HG03520 (cell line): Measurements from ENCODE around the gene ZYG11B.
"Not testable (repeated sequence)": the region's sequence is repeated elsewhere in the genome, so short reads cannot be mapped to it uniquely, and the experiment has no call there.

Experiments used
- ATAC-seq: cut with Tn5 transposase; IDR thresholded peaks from one replicate; pipeline ENCODE4 v1.9.1; 2021; ENCODE audit warnings: mild to moderate bottlenecking, moderate library complexity; ENCODE audit not compliant: unreplicated experiment

Gene ZYG11B

DNA sequence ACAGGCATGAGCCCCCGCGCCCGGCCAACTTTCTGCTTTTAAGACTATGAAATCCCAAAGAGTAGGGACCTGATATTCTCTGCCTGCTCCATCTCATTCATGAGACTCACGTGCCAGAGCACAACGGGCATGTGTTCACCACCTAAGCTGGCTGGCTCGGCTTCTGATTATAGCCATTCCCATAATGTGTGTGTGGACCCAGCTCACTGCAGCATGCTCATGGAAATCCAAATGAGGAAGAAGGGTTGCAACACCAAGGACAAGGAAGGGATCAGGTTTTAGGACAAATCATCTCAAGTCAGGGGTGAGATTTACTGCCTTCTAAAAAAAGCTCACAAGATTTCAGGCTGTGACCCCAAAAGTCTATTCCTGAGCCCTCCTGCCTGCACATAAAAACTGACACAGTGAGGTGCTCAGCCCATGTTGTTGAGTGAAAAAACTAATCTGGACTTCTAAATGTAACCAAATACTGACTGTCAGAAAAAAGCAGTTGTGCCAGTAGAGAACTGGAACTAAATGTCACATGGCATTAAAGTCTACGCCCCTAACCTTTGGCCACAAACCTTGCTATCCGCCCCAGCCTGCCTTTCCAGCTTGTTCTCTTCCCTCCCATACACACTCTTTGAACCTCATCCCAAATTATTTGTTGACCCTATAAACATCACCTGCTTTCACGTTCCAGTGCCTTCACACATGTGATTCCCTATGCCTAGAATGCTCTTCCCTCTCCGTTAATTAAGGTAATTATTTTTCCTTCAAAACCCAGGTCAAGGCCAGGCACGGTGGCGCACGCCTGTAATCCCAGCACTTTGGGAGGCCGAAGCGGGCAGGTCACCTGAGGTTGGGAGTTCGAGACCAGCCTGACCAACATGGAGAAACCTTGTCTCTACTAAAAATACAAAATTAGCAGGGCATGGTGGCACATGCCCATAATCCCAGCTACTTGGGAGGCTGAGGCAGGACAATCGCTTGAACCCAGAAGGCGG, 19.0 kb upstream of the ZYG11B start:
- no peak for ATAC-seq

DNA sequence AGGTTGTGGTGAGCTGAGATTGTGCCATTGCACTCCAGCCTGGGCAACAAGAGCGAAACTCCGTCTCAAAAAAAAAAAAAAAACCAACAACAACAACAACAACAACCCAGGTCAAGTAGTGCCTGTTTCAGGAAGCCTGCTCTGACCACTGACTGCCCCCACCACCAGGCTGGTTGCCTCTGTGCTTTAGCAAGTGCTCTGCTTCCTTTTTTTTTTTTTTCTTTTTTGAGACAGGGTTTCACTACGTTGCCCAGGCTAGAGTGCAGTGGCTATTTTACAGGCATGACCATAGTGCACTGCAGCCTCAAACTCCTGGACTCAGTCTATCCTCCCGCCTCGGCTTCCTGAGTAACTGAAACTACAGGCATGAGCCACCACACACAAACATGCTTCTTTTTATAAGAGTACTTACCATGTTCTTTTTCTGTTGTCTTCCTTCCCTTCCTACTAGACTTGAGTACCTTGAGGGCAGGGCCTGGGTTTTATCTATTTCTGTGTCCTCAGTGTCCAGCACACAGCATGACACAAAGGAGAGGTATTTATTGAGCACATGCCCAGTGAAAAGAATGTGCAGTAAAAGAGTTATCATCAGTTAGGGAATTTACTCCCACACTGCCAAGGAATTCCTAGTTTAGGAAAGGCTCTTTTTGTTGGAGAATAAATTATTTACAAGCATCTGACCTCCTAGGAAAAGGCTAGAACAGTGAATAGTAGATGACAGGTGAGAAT, 18.2 kb upstream of the ZYG11B start:
- ATAC-seq, result no peak

- ATAC-seq, result no peak
Measured at GRCh38 chr1:52709016-52709415, 17.2 kb upstream of the ZYG11B start.

DNA sequence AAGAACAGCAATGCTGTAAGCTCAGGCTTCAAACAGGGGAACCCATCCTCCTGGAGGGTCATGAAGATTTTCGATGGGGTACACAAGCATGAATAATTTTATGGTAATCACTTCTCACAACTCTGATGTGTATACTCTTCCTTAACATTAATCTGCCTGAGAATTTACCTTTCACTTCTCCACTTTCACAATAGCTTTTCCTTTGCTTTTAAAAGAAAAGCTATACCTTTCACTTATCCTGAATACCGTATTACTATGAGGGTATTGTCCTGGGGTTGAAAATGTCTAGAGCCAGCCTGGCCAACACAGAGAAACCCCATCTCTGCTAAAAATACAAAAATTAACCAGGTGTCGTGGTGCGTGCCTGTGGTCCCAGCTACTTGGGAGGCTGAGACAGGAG, 12.7 kb upstream of the ZYG11B start:
- no peak for ATAC-seq

DNA sequence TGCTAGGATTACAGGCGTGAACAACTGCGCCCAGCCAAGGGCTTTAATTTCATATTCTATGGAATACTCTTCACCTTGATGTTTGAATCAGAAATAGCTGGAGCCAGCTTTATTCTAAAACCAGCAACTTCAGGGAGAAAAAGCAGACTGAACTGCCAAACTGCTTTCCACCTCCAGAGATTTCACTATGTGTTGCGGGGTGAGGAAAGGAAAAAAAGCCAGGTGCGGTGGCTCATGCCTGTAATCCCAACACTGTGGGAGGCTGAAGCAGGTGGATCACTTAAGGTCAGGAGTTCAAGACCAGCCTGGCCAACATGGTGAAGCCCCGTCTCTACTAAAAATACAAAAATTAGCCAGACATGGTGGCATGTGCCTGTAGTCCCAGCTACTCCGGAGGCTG, 11.0 kb upstream of the ZYG11B start:
- not testable (repeated sequence) for ATAC-seq

- ATAC-seq, result no peak
Measured at GRCh38 chr1:52723260-52723659, 3.0 kb upstream of the ZYG11B start.

DNA sequence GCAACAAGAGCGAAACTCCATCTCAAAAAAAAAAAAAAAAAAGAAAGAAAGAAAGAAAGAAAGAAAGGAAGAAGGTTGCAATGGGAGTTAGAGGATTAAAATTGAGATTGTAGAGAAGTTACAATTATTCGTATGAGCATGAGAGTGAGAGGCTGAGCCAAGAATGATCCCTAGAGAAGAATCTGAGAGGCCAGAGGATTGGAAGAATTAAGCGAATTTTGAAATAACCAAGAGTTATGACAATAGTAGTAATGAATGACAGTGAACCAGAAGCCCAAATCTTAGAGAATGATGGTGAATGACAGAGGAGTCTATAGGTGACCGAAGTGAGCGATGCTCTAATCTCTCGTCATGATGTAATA, 369 bp upstream of the ZYG11B start:
- ATAC-seq, result no peak

- ATAC-seq, result no peak
Measured at GRCh38 chr1:52727114-52727586, 897 bp downstream of the ZYG11B start.

- ATAC-seq, result no peak
Measured at GRCh38 chr1:52727956-52728656, 1.9 kb downstream of the ZYG11B start.

DNA sequence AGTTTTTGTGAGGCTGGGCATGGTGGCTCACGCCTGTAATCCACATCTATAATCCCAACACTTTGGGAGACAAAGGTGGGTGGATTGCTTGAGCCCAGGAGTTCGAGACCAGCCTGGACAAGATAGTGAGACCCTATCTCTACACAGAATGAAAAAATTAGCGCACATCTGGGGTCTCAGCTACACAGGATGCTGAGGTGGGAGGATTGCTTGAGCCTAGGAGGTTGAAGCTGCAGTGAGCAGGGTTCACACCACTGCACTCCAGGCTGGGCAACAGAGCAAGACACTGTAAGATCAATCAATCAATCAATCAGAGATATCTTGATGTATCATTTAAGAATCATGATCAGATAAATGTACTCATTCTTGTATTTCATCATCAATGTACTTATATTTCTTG, 7.1 kb downstream of the ZYG11B start:
- ATAC-seq, result no peak

DNA sequence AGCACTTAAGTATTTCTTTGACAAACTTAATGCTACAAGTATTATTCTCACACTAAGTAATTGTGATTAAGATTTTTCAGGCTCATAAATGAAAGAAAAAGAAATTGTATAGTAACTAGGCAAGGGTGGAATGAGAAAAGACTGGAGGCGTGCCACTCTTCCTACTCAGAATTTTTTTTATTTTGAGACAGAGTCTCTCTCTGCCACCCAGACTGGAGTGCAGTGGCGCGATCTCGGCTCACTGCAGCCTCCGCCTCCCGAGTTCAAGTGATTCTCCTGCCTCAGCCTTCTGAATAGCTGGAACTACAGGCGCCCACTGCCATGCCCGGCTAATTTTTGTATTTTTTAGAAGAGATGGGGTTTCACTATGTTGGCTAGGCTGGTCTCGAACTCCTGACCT, 9.1 kb downstream of the ZYG11B start:
- ATAC-seq, result not testable (repeated sequence)

DNA sequence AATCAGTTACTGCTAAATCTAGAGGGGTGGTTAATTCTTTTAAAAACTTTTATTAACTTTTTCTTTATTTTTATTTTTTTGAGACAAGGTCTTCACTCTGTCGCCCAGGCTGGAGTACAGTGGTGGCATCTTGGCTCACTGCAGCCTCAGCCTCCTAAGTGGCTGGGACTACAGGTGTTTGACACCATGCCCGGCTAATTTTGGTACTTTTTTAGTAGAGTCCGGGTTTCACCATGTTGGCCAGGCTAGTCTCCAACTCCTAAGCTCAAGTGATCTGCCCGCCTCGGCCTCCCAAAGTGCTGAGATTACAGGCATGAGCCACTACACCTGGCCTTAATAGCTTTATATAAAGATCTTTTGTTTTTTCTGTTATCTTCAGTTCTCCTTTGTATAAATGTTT, 11.9 kb downstream of the ZYG11B start:
- no peak for ATAC-seq

DNA sequence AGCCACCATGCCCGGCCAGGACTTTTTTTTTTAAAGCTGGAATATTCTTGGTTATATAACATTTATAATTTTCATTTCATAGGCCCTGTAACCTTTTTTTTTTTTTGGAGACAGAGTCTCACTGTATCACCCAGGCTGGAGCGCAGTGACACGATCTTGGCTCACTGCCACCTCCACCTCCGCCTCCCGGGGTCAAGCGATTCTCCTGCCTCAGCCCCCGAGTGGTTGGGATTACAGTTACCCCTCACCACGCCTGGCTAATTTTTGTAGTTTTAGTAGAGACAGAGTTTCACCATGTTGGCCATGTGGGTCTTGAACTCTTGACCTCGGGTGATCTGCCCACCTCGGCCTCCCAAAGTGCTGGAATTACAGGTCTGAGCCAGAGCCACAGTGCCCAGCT, 12.6 kb downstream of the ZYG11B start:
- ATAC-seq, result no peak

DNA sequence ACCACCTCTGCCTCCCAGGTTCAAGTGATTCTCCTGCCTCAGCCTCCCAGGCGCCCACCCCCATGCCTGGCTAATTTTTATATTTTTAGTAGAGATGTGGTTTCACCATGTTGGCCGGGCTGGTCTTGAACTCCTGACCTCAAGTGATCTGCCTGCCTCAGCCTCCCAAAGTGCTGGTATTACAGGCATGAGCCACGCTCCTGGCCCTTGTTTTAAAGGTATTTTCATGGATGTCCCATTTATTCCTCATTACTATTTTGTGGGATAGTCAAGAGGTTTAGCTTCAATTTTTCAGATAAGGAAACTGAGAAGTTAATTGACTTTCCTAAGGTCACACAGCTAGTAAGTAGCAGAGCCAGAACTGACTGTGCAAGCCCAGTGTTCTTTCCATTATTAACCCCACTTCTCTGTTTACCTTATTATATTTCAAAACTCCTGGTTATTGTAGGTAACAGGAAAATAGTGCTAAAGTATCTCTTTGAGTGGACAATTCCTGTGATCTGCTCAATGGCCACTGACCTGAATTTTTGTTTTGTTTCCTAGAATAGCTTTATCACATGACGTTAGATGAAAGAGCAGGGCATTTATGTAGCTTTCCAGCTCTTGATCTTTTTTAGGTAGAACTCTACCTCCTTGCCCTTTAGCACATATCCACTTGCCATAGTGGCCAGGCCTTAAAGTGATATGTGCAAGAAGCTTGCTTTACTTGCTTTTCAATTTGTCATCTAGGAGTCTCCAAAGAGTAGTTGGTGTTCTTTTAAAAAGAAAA, 13.6 kb downstream of the ZYG11B start:
- ATAC-seq, result no peak

DNA sequence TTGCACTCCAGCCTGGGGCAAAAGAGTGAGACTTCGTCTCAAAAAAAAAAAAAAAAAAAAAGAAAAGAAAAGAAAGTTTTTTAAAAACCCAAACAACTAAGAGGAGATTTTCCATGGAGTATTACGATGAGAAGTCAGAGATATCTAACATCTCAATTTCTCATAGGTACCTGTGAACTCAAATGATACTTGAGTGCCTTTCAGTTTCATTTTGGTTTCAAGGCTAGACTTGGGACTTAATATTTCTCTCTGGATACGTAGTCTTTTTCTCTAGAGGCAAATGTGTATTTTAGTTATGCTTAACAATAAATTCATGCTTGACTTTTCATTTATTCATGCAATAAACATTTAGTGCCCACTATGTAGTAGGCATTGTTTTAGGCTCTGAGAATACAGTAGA, 15.0 kb downstream of the ZYG11B start:
- no peak for ATAC-seq

GRCh38 chr1:52746189-52746588, 19.9 kb downstream of the ZYG11B start:
- ATAC-seq, result no peak

DNA sequence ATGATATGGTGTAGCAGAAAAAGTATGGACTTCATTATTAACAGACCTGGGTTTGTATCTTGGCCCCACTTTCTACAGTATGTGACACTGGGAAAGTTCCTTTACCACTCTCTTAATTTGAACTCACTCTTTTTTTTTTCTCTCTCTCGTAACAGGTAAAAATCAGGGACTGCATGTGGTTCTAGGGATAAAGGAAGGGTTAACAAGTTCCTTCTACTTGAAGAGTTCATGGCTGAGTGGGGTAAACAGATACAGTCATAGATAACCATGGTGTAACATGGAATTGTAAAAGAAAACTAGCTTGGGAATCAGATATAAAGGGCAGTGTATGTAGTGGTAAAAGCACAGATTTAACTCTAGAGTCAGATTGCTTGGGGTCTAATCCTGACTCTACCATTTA, 21.2 kb downstream of the ZYG11B start:
- ATAC-seq, result no peak

DNA sequence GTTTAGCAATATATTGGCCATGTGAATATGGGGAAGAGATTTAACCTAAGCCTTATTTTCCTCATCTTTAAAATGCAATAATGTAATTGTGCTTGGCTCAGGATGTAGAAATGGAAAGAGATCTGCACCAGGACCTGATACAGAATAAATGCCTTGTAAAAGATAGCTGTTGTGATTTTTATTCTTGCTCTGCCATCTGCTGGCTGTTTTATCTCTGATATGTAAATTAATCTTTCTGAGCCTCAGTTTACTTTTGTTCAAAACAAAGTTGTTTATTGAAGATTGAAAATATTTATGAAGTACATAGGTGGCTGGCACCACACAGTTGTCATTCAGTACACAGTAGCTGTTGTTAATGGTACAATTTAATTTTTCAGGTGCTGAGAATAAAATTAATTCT, 21.9 kb downstream of the ZYG11B start:
- no peak for ATAC-seq

- not testable (repeated sequence) for ATAC-seq
Measured at GRCh38 chr1:52749496-52749895, 23.2 kb downstream of the ZYG11B start.

GRCh38 chr1:52750139-52750538, 23.9 kb downstream of the ZYG11B start:
- not testable (repeated sequence) for ATAC-seq
